SIG-M5 treated with dmso at 0.1 percent for 504 hours (cell line): Measurements from ENCODE around the gene HMOX2.

Source experiments
- DNase-seq: peaks from one replicate; lab custom pipeline; 2025; ENCODE audit not compliant: unreplicated experiment; lab: John Stamatoyannopoulos, UW

The HMOX2 gene, protein sequence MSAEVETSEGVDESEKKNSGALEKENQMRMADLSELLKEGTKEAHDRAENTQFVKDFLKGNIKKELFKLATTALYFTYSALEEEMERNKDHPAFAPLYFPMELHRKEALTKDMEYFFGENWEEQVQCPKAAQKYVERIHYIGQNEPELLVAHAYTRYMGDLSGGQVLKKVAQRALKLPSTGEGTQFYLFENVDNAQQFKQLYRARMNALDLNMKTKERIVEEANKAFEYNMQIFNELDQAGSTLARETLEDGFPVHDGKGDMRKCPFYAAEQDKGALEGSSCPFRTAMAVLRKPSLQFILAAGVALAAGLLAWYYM

DNA sequence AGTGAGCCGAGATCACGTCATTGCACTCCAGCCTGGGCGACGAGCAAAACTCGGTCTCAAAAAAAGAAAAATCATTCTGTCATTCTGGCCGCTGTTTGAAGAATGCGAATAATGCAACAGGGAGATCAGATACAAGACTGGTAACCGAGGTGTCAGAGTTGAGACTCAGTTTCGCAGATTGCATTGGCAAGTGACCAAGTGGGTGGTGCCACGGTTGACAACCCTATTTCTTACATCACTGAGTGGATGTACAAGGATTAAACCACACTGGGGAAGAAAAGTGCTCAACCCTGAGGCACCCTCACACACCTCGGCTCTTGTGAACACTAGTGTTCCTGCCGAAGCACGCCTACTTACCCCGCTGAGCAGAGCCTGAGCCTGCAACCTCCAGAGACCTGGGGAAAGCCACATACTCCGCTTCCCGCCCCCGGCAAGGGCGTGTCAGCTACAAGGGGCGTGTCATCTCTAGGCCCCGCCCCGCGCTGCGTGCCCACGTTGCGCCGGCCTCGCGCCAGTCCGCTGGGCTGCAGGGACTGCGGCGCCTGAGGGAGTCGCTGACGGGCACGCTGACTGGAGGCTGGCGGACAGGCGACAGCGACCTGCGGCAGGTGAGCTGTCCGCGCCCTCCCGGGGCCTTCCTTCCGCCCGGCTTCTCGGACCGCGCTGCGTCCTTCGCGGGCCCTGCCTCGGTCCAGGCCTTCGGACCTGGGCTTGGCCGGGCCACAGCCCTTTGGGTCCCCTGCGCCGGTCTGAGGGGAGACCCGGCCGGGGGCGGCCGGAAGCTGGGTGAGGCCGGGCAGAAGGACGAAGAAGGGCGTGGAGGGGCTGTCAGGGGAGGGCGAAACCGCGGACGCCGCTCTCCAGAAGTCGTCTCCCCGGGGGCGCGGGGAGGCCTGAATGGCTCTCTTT, at the start of gene HMOX2:
HMOX2 (plus strand) TSS at position 519 of the 909 bp plus-strand sequence. CDS start 29,127 bp downstream, outside the sequence.
- peak; percentile 87 for DNase-seq

DNA sequence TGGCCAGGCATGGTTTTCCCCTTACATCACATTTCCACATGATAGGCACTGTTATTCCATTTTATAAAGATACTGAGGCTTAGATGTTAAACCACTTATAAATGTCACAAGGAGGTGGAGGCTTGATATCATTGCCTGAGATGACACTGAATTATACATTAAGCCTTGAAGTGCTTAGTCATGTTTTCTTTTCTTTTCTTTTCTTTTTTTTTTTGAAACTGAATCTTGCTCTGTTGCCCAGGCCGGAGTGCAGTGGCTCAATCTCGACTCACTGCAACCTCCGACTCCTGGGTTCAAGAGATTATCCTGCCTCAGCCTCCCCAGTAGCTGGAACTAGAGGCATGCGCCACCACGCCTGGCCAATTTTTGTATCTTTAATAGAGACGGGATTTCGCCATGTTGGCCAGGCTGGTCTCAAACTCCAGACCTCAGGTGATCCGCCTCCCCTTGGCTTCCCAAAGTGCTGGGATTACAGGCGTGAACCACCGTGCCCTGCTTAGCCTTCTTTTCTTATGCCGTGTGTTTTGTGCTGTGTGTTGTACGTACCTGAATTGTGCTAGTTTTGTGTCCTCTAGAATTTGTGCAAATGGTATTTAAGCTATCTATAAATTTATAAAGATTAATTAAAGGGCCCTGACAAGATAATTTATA, 49.4 kb upstream of the HMOX2 start:
- no peak for DNase-seq

DNA sequence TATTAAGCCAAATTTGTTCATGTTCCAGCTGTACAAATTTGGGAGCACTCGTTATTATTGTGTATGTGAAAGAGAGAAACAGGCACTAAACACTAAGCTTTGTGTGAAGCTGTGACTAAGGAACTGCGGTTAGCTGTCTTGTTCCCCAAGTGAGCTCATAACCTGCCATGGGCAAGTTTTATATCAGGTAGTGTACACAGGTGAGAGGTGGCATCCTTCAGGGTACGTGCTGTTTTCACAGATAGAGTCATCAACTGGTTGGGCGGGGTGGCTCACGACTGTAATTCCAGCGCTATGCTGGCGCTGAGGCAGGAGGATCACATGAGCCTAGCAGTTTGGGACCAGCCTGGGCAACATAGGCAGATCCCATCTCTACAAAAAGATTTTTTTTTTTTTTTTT, 47.7 kb upstream of the HMOX2 start:
- DNase-seq = no peak

DNA sequence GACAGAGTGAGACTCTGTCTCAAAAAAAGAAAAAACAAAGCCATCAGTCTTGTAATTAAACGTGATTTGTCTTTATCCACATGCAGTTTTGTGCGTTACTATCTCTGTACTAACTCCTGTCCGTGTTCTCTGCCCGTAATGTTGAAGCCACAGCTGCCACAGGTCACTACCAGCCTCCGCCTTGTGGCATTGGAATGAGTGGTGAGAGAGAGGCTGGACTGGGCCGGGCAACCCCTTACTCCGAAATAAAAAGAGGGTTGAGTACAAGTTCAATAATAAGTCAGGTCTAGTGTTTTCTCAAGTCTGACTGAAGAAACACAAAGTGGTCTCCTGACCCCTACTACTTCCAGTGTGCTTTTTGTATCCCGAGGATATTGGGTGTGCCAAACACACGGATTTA, 45.2 kb upstream of the HMOX2 start:
- no peak for DNase-seq

DNA sequence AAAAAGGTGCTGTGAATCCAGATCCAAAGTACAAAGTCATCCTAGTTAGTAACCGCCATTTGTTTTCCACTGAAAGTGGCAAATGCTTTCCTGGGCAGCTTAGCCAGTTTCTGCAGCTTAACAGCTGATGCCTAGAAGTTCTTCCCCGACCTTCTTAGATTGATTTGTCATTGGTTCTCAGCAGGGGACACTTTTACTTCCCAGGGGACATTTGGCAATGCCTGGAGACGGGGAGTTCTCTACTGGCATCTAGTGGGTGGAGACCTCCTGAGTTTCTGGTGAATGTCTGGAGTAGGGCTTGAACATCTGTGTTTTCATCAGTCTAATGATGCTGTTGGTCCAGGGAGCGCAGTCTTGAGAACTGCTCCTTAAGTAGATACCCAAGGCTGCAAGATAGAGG, 43.0 kb upstream of the HMOX2 start:
- DNase-seq = no peak

DNA sequence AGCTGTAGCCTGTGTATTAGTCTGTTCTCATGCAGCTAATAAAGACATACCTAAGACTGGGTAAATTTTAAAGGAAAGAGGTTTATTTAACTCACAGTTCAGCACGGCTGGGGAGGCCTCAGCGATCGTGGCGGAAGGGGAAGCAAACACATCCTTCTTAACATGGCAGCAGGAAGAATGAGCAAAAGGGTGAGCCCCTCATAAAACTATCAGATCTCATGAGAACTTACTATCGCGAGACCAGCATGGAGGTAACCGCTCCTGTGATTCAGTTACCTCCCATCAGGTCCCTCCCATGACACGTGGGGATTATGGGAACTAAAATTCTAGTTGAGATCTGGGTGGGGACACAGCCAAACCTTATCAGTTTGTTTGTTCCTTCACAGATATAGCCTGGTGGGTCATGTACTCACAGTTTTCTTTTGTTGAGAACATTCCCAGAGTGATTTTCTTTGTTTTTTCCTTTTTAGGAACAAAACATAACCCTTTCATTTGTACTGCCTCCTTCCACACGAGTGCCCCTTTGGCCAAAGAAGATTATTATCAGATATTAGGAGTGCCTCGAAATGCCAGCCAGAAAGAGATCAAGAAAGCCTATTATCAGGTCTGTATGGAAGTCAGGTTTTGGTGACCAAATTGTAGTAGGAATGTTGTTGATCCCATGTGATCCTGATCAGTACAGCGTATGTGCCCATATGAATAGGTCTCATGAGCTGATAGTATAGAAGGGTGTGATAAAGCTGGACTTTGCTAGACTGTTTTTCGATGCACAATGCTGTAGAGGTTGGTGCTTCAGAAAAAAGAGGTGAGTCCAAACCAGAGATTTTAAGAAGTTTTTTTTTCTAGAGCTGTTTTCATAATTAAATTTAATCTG, 42.0 kb upstream of the HMOX2 start:
- DNase-seq = no peak

DNA sequence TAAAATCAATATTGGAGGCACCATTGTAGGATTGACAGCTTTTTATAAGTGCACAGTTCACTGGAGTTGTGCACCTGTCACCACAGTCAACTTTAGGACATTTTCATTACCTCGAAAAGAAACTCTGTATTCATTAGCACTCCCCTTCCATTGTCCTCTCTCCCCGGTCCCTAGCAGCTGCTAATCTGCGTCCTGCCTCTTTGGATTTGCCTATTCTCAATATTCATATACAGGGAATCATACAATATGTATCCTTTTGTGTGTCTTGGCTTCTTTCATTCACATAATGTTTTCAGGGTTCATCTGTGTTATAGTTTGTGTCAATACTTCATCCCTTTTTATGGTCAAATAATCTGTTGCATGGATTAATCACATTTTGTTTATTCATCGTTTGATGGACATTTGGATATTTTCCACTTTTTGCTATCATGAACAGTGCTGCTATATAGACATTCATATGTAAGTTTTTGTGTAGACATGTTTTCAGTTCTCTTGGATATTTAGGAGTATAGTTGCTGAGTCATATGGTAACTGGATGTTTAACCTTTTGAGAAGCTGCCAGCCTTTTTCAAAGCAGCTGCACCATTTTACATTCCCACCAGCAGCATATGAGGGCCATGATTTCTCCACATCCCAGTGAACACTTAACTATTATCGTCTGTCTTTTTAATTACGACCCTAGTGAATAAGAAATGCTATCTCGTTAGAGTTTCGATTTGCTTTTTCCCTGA, 40.7 kb upstream of the HMOX2 start:
- DNase-seq = no peak

DNA sequence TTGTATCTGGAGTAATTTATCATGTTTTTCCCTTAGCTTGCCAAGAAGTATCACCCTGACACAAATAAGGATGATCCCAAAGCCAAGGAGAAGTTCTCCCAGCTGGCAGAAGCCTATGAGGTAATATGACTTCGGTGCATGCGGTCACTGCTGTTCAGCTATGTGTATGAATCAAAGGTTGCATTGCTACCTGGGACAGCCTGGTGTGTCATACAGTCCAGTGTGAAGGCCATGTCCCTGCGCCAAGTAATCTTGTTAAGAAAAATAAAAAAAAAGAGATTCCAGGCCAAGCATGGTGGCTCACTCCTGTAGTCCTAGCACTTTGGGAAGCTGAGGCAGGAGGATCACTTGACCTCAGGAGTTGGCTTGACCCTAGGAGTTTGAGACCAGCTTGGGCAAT, 38.8 kb upstream of the HMOX2 start:
- DNase-seq = no peak

DNA sequence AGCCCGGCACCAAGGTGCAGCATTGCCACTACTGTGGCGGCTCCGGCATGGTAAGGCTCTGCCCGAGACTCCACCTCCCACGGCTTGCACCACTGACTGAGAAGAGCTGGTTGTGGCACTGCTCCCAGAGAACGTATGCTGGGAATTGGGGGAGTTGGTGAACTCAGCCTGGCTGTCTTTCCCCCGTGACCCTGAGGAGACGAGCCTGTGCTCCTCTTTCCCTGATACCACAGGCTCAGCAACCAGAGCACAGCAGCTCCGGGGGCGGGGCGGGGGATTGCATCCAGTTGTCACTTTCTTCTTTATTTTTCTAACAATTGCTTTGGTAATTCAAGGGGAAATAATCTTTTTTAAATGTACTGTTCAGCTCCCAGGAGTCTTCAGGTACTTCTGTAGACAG, 33.8 kb upstream of the HMOX2 start:
- no peak for DNase-seq

DNA sequence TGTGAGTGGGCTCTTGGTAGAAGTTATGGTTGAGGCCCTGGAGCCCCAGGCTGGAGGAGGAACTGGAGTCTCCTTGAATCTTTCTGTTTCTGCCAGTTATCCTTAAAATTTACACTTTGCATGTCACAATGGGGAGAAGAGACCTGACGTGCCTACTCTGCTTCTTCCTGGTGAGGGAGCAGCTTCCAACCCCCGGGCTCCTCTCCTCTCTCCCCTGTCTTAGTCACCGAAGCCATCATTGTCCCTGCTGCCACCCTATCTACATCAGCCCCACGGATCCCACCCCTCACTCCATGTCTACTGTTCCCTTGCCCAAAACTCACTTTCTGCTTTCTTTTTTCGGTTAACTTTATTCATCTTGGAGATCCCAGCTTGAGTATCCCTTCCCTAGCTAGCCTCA, 32.9 kb upstream of the HMOX2 start:
- no peak for DNase-seq

DNA sequence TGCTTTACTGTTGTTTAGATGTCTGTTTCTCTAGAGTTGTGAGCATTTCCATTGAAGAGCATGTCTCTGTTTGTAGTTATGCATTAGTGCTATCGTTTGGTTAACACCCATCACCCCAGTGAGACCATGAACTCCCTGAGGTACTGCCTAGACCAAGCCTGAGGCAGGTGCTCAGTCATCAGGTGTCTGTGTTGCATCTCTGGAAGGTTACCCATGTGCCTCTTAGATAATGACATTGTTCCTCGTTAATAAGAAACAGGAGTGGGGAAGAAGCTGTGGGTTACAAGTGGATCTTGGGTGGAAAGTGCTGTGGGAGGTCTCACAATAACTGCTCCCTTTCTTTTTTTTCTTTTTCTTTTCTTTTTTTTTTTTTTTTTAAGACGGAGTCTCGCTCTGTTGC, 32.2 kb upstream of the HMOX2 start:
- DNase-seq = no peak

DNA sequence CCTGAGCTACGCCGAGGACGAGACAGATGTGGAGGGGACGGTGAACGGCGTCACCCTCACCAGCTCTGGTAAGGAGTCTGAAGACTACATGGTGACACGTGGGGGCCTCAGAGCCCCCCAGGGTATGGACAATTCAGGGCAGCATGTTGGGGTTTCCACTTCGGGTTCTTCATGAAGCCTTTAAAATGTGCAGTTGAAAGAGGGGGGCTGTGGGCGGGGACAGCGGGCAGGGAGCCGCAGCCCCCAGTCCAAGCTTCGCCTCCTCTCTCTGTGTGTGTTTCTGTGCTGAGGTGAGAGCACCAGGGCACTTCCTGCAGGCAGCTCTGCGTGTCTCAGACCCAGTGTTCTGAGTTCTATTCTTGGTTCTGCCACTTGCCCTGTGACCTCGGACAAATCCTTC, 25.8 kb upstream of the HMOX2 start:
- DNase-seq = no peak

DNA sequence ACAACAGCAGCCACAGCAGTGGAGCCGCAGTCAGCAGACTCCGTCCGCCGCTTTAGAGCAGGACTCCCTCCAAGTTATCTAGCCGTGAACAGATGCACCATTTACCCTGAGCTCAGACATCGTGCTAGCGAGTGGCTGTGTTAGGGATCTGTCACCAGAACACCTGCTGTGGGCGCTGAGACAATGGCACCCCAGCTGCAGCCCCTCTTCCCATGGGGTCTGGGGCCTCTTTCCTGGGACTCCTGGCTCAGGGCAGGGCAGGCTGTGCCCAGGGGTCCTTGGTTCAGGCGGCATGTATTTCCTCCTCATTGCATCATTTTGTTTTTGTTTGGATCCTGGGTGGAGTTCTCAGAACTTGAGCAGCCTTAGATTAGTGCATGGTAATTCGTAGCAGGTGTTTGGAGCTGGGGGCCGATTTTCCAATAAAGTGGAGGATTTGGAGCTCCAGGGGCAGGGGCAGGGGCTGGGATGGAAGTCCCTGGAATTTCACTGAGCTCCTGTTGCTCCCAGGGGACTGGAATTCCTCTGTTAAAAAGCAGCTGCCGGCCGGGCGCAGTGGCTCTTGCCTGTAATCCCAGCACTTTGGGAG, 25.2 kb upstream of the HMOX2 start:
- DNase-seq = no peak

DNA sequence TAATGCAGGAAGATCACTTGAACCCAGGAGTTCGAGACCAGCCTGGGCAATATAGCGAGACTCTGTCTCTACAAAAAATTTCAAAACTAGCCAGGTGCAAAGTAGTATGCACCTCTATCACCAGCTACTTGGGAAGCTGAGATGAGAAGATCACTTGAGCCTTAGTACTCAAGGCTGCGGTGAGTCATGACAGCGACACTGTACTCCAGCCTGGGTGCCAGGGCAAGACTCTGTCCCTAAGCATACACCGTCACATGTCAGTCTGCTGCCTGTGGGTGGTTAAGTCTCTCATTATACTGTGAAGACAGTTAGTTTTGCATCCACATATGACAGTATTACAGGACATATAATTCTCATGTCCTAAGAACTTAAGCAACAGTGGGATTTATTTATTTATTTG, 23.5 kb upstream of the HMOX2 start:
- DNase-seq = no peak

DNA sequence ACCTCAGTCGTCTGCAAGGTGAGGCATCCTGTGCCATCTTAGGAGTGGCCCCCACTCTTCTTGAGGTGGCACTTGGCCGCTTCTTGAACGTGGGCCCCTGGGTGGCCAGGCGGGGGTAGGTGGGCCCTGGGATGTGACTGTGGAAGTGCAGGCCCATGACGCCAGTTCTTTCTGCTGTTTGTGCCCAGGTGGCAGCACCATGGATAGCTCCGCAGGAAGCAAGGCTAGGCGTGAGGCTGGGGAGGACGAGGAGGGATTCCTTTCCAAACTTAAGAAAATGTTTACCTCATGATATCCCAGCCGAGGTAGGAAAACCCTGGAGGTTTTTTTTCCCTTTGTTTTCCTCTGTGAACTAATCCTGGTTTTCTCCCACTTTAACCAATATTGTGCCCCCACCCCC, 21.6 kb upstream of the HMOX2 start:
- no peak for DNase-seq

DNA sequence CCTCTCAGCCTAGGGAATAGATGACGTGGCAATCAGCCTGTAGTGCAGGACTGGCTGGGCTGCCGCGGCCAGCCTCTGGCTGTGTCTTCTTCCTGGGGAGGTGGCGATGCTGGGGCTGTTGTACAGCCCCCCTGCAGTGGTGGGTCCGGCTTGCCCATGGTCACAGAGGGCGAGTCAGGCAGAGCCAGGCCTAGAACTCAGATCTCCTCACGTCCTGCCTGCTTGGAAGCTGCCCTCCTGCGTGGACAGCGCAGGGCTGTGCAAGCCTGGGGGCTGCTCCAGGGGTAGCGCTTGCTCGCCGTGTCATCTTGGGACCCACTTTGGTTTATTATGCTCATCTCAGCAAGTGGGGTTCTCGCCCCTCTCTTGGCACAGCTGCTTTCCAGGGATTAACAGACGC, 21.1 kb upstream of the HMOX2 start:
- no peak for DNase-seq

DNA sequence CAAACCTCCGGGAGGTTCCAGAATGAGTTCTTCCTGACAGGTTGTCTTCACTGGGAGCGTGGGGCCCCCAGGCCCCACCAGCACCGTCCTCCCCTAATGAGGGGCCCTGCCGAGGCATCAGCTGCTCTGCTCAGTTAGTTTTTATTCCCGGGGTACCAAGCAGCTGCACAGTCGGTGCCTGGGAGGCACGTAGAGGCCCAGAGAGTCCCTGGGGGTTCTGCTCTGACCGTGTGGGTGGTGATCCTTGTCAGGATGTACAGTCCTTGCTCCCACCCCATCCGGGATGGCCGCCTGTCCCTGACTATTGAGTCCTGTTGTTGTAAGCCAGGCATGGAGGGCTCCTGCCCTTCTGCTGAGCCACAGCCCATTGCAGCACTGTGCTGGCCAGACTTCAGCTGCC, 20.2 kb upstream of the HMOX2 start:
- DNase-seq = no peak

DNA sequence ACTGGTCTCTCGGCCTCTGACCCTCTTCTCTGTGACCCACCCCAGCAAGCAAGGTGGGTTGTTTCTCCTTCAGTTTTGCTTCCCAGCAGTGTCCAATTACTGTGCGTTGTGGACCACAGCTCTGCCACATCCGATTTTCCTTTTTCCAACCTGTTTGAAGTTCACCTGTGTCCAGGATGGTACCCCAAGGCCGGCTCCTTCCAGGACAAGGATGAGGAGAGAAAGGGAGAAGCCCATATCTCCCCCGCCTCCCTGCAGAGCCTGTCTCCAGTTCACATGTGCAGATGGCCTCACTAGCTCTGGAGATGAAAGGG, 15.3 kb upstream of the HMOX2 start:
- no peak for DNase-seq

DNA sequence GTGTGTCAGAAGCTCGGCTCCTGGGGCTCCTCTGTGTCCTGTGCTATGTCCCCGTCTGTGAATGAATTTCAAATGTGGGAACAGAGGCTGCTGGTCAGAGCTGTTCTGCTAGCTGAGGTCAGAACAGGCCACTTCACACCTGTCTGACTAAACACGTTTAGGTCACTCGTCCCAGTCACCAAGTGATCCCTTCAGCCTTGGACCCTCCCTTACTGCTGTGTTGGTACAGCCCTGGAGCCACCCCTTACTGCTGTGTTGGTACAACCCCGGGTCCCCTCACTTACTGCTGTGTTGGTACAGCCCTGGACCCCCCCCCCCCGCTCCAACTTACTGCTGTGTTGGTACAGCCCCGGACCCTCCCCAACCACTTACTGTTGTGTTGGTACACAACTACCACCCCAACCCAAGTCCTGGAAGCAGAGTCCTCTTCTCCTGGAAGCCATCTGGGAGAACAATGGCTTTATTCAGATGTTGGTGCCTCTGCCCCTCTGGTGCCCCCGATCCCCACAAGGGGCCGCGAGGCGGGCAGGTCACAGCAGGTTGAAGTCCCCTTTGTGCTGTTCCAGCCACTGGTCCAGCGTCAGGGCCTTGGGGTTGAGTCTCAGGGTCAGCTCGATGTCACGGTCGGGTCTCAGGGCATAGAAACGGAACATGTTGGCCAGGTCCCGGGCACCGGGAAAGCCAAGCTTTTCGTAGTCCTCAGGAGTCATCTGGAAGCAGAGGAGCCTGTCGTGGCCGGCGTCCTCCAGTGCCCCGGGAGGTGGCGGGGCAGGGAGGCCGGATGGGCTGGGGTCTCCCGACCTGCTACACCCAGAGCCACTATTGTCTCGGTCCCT, 14.7 kb upstream of the HMOX2 start:
- DNase-seq = no peak
